ENCODE data around the gene NFIA.
"Not testable (repeated sequence)": the region's sequence is repeated elsewhere in the genome, so short reads cannot be mapped to it uniquely, and the experiment has no call there.

NFIA gene

DNA sequence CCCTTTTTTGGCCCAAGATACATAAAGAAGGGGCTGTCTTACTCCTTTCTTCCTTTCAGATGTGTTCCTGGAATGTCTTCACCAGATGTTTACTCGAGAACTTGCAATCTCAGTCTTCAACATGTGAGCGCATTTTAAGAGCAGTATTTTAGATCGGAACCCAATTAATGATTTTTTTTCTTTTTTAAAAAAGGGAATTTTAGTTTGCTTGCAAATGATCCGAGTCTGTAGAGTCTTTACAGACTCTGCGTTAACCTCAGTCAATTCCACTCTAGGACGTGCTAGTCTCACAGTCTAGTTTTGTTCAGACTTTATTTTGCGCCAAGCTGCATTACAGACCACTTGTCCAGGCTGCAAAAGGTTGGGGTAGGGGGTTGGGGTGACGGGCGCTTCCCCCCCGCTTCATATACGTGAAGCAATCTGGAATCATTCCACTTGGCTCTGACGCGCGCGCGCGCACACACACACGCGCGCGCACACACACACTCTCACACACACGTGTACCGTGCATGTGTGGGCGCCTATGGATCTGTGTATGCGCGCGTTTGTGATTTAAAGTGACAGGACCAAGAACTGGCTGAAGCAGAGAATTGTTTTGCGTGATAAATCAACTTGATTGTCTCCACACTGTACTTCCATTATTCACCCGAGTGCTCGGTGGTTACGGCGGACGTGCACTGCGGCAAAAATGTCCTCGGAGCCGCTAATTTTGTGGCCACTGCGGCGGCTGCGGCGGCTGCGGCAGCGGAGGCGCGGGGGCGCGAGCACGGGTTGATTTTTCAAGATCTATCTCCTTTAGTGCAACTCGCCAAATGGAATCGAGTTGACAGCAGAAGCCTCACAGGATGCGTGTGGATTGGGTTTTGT lies 25.6 kb upstream of the NFIA start:
- DNase-seq (ENCODE audit: extremely low spot score, insufficient read length, low read depth) = no peak
- FAIRE-seq = no peak

GRCh38 chr1:61058483-61059245 lies 23.7 kb upstream of the NFIA start:
- no peak for DNase-seq (ENCODE audit: extremely low spot score, insufficient read length, low read depth)
- FAIRE-seq = no peak

GRCh38 chr1:61061601-61062000 lies 20.8 kb upstream of the NFIA start:
- not testable (repeated sequence) for DNase-seq (ENCODE audit: extremely low spot score, insufficient read length, low read depth); FAIRE-seq

GRCh38 chr1:61064673-61065072 lies 17.7 kb upstream of the NFIA start:
- DNase-seq (ENCODE audit: extremely low spot score, insufficient read length, low read depth) (no peak), FAIRE-seq (no peak)

- FAIRE-seq (no peak), DNase-seq (ENCODE audit: extremely low spot score, insufficient read length, low read depth) (no peak)
Measured at GRCh38 chr1:61067446-61068019, 14.8 kb upstream of the NFIA start.

- no peak for DNase-seq (ENCODE audit: extremely low spot score, insufficient read length, low read depth)
- no peak for FAIRE-seq
Measured at GRCh38 chr1:61070054-61070453, 12.3 kb upstream of the NFIA start.

GRCh38 chr1:61071205-61072130 lies 10.9 kb upstream of the NFIA start:
- FAIRE-seq = no peak
- DNase-seq (ENCODE audit: extremely low spot score, insufficient read length, low read depth) = no peak

DNA sequence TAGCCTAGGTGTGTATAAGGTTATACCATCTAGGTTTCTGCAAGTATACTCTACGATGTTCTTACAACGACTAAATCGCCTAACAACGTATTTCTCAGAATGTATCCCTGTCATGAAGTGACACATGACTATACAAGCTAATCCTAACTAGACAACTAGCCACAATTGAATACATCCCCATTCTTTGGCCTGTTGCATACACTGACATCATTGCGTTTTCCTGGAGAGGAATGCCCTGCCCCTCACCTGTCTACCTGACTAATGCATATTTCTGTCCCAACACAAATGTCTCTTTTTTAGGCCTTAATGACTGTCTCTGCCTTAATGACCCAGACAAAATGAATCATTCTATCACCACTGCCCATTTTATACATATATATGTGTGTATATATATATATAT lies 8.5 kb upstream of the NFIA start:
- FAIRE-seq (no peak), DNase-seq (ENCODE audit: extremely low spot score, insufficient read length, low read depth) (no peak)

DNA sequence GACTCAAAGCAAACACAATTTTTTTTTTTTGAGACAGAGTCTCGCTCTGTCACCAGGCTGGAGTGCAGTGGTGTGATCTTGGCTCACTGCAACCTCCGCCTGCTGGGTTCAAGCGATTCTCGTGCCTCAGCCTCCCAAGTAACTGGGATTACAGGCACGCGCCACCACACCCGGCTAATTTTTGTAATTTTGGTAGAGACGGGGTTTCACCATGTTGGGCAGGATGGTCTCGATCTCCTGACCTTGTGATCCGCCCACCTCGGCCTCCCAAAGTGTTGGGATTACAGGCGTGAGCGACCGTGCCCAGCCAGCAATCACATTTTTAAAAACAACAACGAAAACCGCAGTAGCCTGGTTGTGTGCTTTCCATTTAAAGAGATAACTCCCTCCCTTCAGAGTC lies 6.5 kb upstream of the NFIA start:
- DNase-seq (ENCODE audit: extremely low spot score, insufficient read length, low read depth); FAIRE-seq: not testable (repeated sequence)

DNA sequence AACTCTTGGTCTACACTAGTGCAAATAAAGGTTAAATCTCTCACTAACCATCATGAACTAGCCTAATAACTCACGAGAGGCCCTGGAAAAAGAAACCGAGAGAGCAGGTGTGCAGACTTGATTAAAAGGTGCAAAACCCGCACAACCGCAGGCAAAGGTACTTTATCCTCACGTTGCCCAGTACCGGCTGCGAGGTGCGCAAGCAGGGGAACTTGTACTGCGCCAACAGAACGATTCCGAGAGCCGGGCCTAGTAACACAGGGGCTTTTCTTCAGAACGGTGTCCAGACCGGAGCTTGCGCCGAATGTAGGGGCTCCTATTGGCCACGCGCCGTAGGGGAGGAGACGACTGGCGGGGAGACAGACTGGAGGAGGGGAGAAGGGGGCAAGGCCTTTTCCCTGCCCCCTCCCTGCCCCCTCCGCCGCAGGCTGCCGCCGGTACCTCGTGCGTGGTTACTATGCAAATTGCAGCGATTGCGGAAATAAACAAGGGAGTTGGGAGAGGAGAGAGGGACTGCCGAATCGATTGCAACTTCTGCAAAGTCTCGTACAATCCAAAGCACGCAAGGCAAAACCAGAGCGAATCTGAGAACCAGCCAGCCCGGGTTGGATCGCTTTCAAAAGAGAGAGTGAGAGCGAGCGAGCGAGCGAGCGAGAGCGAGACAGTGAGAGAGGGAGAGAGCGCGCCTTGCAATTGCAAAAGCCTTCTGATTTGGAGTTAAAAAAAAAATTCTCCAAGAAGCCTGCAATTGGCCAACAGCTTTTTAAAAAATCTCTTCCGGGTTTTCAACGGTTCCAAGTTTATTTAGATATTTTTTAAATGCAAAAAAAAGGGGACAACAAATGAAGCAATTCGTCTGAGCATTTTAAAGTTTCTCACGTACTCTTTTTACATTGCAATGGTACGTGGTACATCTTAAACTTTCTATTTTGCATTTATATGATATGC lies 5.4 kb upstream of the NFIA start:
- DNase-seq (ENCODE audit: extremely low spot score, insufficient read length, low read depth) = no peak
- peak; percentile 65 for FAIRE-seq

DNA sequence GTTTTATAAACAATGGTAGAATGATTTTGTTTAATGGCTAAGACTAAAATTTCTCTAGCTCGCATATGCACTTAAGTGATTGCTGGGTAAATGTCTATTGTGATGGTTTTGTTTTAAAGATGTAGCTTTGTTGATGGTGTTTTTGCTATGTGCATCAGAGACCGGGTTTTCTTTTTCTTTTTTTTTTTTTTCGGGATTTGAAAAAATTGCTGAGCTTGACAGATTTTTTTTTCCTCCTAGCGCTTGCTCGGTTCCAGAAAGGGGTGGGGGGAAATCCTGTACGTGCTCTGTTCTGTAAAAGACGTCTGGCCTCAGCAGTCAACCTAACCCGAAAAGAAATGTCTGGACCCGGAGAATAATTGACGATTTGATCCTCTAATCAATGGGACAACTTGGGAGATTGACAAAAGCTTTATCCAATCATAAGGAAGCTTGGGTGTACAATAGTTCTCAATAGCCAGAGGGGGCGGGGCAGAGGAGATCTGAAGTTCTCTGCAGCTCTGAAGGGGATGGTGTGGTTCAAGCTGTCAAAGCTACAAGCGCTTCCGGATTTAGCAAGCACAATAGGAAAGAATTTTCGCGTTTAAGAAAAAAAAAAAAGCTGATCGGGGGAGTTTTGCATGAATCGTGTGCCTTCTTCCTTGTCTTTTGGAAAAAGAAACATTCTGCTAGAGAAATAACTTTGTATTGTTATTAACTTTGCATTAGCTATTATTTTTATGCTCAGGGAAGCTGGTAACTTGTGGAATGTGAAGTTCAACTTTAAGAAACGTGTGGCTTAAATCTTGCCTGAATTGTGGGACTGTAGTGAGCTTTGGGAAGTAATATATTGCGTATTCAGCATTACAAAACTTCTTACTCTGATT lies 4.5 kb upstream of the NFIA start:
- FAIRE-seq = peak; percentile 77
- DNase-seq (ENCODE audit: extremely low spot score, insufficient read length, low read depth) = peak; percentile 57

DNA sequence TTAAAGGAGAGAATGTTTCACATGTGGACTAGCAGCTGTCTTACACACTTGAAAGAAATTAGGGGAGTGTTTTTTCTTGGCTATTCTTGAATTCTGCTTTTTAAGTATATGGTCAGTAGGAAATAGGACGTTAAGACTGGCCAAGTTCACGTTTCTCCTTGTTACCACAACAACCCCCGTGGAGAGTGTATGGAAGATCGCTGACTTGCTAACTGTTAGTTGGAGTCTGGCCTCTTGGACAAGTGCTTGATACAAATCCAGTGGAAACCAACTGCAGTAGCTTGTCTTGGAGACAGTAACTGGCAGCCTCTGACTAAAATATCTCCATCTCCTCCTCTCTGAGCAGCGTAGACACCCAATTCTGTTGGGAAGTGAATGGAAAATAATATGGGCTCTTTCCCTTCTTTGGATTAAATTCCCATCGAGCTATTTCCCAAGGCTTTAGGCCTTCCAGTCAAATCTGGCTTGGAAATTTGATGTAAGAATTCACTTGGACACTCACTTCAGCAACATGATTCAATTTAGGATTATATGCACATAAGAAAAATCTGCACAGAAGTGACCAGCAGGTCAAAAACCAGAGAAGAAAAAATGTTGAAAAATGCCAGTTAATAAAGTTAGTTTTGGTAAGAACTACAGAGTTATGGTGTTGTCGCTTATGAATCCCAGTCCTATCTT lies 3.6 kb upstream of the NFIA start:
- FAIRE-seq (no peak), DNase-seq (ENCODE audit: extremely low spot score, insufficient read length, low read depth) (no peak)

GRCh38 chr1:61079296-61079897 lies 3.0 kb upstream of the NFIA start:
- DNase-seq (ENCODE audit: extremely low spot score, insufficient read length, low read depth) = no peak
- no peak for FAIRE-seq

DNA sequence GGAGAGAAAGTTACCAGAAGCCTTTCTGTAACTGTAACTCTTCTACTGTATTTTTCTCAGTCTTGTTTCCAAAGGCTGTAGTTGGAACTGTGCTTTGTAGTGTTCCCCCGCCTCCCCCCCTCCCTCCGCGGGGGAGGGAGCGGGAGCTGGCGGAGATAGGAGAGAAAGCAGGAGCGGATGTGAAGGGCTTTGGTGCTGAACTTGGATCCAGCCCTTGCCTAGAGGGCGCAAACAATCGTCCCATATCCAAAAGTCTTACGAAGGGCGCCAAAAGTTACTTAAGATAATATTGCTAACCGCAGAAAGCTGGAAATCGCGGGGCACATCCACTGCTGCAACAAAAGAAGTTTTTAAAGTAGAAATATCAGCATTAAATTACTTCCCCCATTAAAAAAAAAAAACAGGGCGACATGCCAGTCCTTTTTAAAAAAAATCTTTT lies 2.4 kb upstream of the NFIA start:
- DNase-seq (ENCODE audit: extremely low spot score, insufficient read length, low read depth) = no peak
- FAIRE-seq = no peak

- DNase-seq (ENCODE audit: extremely low spot score, insufficient read length, low read depth) (no peak), FAIRE-seq (no peak)
Measured at GRCh38 chr1:61080413-61081143, 1.8 kb upstream of the NFIA start.

DNA sequence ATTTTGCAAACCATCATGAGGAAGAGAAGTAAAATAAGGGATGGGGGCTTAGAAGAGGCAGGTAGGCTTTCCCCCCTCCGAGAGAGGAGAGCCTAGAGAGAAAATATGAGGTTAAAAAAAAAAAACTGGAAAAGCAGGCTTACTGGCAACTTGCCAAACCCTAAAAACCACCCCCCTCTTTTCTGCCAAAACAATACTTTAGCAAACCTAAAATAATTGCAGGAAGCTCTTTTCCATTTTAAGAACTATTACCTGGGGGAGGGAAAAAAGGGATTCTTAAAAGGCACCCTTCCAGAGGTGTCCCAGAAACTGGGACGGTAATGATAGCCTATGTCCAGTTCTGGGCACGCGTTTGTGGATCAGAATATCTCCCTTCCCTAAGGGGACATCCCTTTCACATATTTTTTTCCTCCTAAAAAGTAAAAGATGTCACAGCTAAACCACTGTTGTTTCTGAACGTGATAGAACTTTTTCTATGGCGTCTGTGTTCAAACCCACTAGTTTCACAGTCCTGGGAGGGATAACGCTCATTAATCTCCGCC lies 1.1 kb upstream of the NFIA start:
- FAIRE-seq = no peak
- no peak for DNase-seq (ENCODE audit: extremely low spot score, insufficient read length, low read depth)
